Activated T-helper 17 cell treated with anti-CD3 and anti-CD28 coated beads, Interleukin-2, amount 50 U/mL, for 72 hours (primary cell): ENCODE measurements around the gene PCDHGA6. TPM values are rescaled to one million over a fixed set of nuclear protein-coding genes. Genes with fewer than 3 reads are reported as not detected.
A peak's percentile ranks its signal among the peaks of the same experiment; 100 is the strongest.
"Not testable (repeated sequence)": the region's sequence is repeated elsewhere in the genome, so short reads cannot be mapped to it uniquely, and the experiment has no call there.

ENCODE experiments used
- ATAC-seq: fragments of 150-1000 bp; cut with Tn5 transposase; replicated peaks from 2 replicates; pipeline ENCODE4 v1.10.0; 2021; ENCODE audit warnings: mild to moderate bottlenecking, moderate library complexity
- H3K27ac Mint-ChIP-seq: one replicate; pipeline ENCODE4 v1.8.0; 2022; ENCODE audit warnings: mixed read lengths
- H3K27me3 Mint-ChIP-seq: one replicate; pipeline ENCODE4 v1.8.0; 2022; ENCODE audit warnings: mixed read lengths
- H3K36me3 Mint-ChIP-seq: one replicate; pipeline ENCODE4 v1.8.0; 2022; ENCODE audit warnings: low read depth, mild to moderate bottlenecking, mixed read lengths
- H3K4me1 Mint-ChIP-seq: one replicate; pipeline ENCODE4 v1.8.0; 2022; ENCODE audit warnings: mixed read lengths
- H3K4me3 Mint-ChIP-seq: one replicate; pipeline ENCODE4 v1.8.0; 2022; ENCODE audit warnings: mild to moderate bottlenecking, mixed read lengths
- H3K9me3 Mint-ChIP-seq: one replicate; pipeline ENCODE4 v1.8.0; 2022; ENCODE audit warnings: mixed read lengths
- total RNA-seq, 2 donors: library from RNA; stranded (reverse); gene quantifications; one replicate each; pipeline ENCODE4 v1.2.3, GENCODE V29; 2022

PCDHGA6 gene
- under 1 TPM; 0.06 to 0.40 TPM for total RNA-seq

- Mint-ChIP-seq H3K4me3 (peak within 1 kb of the TSS; percentile 44), H3K9me3 (peaks cover 8% of the 10 kb centered on the region), H3K27ac (no peak within 1 kb of the TSS), H3K27me3 (peaks cover 41% of the 10 kb centered on the region), H3K4me1 (peaks cover 8% of the 10 kb centered on the region), H3K36me3 (no peaks in the 10 kb centered on the region)
- no peak for ATAC-seq
Measured at GRCh38 chr5:141373673-141374317, at the start of gene PCDHGA6. PCDHGA6 (plus strand) TSS chr5:141373891; CDS start chr5:141374084, 193 bp downstream.

- H3K4me1 Mint-ChIP-seq = peaks cover 4% of the 10 kb centered on the region
- peak; percentile 94 for ATAC-seq
- peak overlapping the region; percentile 94 for H3K4me3 Mint-ChIP-seq
- peaks cover 3% of the 10 kb centered on the region for H3K9me3 Mint-ChIP-seq
- H3K27ac Mint-ChIP-seq = peak overlapping the region; percentile 92
- H3K36me3 Mint-ChIP-seq = no peaks in the 10 kb centered on the region
- H3K27me3 Mint-ChIP-seq = no peaks in the 10 kb centered on the region
Measured at GRCh38 chr5:141326088-141326854, 47.4 kb upstream of the PCDHGA6 start.

- no peak overlapping the region for H3K4me3 Mint-ChIP-seq
- peaks cover 4% of the 10 kb centered on the region for H3K9me3 Mint-ChIP-seq
- H3K27me3 Mint-ChIP-seq = peaks cover 3% of the 10 kb centered on the region
- H3K27ac Mint-ChIP-seq = no peak overlapping the region
- ATAC-seq = no peak
- H3K36me3 Mint-ChIP-seq = no peaks in the 10 kb centered on the region
- peaks cover 4% of the 10 kb centered on the region for H3K4me1 Mint-ChIP-seq
Measured at GRCh38 chr5:141328231-141328630, 45.5 kb upstream of the PCDHGA6 start.

GRCh38 chr5:141330299-141331080, 43.2 kb upstream of the PCDHGA6 start, which contains the start of gene PCDHGA1:
PCDHGA1 (plus strand) TSS chr5:141330514.
- H3K4me1 Mint-ChIP-seq = peaks cover 4% of the 10 kb centered on the region
- peaks cover 17% of the 10 kb centered on the region for H3K27me3 Mint-ChIP-seq
- no peaks in the 10 kb centered on the region for H3K36me3 Mint-ChIP-seq
- no peak for ATAC-seq
- H3K9me3 Mint-ChIP-seq = peaks cover 6% of the 10 kb centered on the region
- H3K4me3 Mint-ChIP-seq = no peak within 1 kb of the TSS
- no peak within 1 kb of the TSS for H3K27ac Mint-ChIP-seq

GRCh38 chr5:141332571-141332970, 41.1 kb upstream of the PCDHGA6 start:
- H3K4me1 Mint-ChIP-seq, H3K9me3 Mint-ChIP-seq, ATAC-seq, H3K36me3 Mint-ChIP-seq, H3K27ac Mint-ChIP-seq, H3K4me3 Mint-ChIP-seq: not testable (repeated sequence)
- H3K27me3 Mint-ChIP-seq = peaks cover 31% of the 10 kb centered on the region

GRCh38 chr5:141338538-141339306, 35.0 kb upstream of the PCDHGA6 start, which contains the start of gene PCDHGA2:
PCDHGA2 (plus strand) TSS chr5:141338760.
- H3K9me3 Mint-ChIP-seq = peaks cover 17% of the 10 kb centered on the region
- H3K27me3 Mint-ChIP-seq = peaks cover 54% of the 10 kb centered on the region
- H3K4me3 Mint-ChIP-seq = no peak within 1 kb of the TSS
- H3K36me3 Mint-ChIP-seq = no peaks in the 10 kb centered on the region
- no peaks in the 10 kb centered on the region for H3K4me1 Mint-ChIP-seq
- H3K27ac Mint-ChIP-seq = no peak within 1 kb of the TSS
- ATAC-seq = no peak

- H3K4me3 Mint-ChIP-seq, H3K4me1 Mint-ChIP-seq, H3K27ac Mint-ChIP-seq, H3K36me3 Mint-ChIP-seq, ATAC-seq: not testable (repeated sequence)
- H3K9me3 Mint-ChIP-seq = peaks cover 17% of the 10 kb centered on the region
- peaks cover 48% of the 10 kb centered on the region for H3K27me3 Mint-ChIP-seq
Measured at GRCh38 chr5:141340781-141341354, 32.8 kb upstream of the PCDHGA6 start.

- no peaks in the 10 kb centered on the region for H3K36me3 Mint-ChIP-seq
- ATAC-seq = no peak
Measured at GRCh38 chr5:141342773-141343172, 30.9 kb upstream of the PCDHGA6 start.

GRCh38 chr5:141343242-141343952, 30.3 kb upstream of the PCDHGA6 start, which contains the start of gene PCDHGA3:
PCDHGA3 (plus strand) TSS chr5:141343829; CDS start chr5:141344034, 205 bp downstream.
- Mint-ChIP-seq H3K36me3 (no peaks in the 10 kb centered on the region), H3K4me3 (peak within 1 kb of the TSS; percentile 30), H3K27ac (no peak within 1 kb of the TSS), H3K4me1 (no peaks in the 10 kb centered on the region), H3K9me3 (peaks cover 15% of the 10 kb centered on the region), H3K27me3 (peaks cover 32% of the 10 kb centered on the region)
- no peak for ATAC-seq

More at GRCh38 chr5:141342773-141343172, 30.9 kb upstream of the PCDHGA6 start:
- Mint-ChIP-seq H3K27ac (no peak overlapping the region), H3K4me3 (no peak overlapping the region), H3K27me3 (peaks cover 34% of the 10 kb centered on the region), H3K4me1 (no peaks in the 10 kb centered on the region), H3K9me3 (peaks cover 21% of the 10 kb centered on the region)

GRCh38 chr5:141343953-141344463, 29.7 kb upstream of the PCDHGA6 start:
- peak overlapping the region; percentile 30 for H3K4me3 Mint-ChIP-seq
- ATAC-seq = no peak

GRCh38 chr5:141345327-141345726, 28.4 kb upstream of the PCDHGA6 start:
- H3K4me3 Mint-ChIP-seq = no peak overlapping the region
- peaks cover 45% of the 10 kb centered on the region for H3K27me3 Mint-ChIP-seq
- H3K9me3 Mint-ChIP-seq = peaks cover 11% of the 10 kb centered on the region
- no peak overlapping the region for H3K27ac Mint-ChIP-seq
- ATAC-seq = no peak
- H3K4me1 Mint-ChIP-seq = no peaks in the 10 kb centered on the region
- no peaks in the 10 kb centered on the region for H3K36me3 Mint-ChIP-seq

More at GRCh38 chr5:141343953-141344463, 29.7 kb upstream of the PCDHGA6 start:
- Mint-ChIP-seq H3K36me3 (no peaks in the 10 kb centered on the region), H3K27ac (no peak overlapping the region), H3K9me3 (peaks cover 11% of the 10 kb centered on the region), H3K4me1 (no peaks in the 10 kb centered on the region), H3K27me3 (peaks cover 35% of the 10 kb centered on the region)

- Mint-ChIP-seq H3K27me3 (peaks cover 46% of the 10 kb centered on the region), H3K9me3 (peaks cover 11% of the 10 kb centered on the region)
- H3K36me3 Mint-ChIP-seq, H3K27ac Mint-ChIP-seq, ATAC-seq, H3K4me3 Mint-ChIP-seq, H3K4me1 Mint-ChIP-seq: not testable (repeated sequence)
Measured at GRCh38 chr5:141346017-141346416, 27.7 kb upstream of the PCDHGA6 start.
